UCSD-AML1 (cell line): ENCODE measurements around the gene ZNF581.

Source experiments
- DNase-seq: peaks from one replicate; lab custom pipeline; 2025; ENCODE audit not compliant: unreplicated experiment; lab: John Stamatoyannopoulos, UW

The ZNF581 gene

DNA sequence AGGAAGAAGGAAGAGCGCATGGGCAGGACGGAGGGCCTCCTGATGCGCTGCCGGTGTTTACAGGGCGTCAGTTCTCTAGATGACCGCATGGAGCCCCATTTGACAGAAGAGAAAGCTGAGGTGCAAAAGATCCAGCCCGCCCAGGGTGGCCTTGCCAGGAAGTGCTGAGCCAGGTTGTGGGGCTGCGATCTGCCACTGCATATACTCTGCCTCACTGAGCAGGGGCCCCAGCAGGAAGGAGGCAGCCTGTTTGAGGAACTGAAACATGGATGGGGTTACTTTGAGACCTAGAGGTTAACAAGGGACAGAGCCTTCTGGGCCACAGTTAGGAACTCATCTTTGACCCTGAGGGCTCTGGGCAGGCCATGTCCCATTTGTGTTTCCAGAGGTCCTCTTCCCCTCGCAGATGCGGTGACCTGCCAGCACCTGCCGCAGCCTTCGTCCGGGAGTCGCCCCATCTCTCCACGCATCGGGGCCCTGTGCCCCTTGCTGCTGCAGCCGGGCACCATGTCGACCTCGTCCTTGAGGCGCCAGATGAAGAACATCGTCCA lies 34.7 kb downstream of the ZNF581 start:
- peak; percentile 38 for DNase-seq

DNA sequence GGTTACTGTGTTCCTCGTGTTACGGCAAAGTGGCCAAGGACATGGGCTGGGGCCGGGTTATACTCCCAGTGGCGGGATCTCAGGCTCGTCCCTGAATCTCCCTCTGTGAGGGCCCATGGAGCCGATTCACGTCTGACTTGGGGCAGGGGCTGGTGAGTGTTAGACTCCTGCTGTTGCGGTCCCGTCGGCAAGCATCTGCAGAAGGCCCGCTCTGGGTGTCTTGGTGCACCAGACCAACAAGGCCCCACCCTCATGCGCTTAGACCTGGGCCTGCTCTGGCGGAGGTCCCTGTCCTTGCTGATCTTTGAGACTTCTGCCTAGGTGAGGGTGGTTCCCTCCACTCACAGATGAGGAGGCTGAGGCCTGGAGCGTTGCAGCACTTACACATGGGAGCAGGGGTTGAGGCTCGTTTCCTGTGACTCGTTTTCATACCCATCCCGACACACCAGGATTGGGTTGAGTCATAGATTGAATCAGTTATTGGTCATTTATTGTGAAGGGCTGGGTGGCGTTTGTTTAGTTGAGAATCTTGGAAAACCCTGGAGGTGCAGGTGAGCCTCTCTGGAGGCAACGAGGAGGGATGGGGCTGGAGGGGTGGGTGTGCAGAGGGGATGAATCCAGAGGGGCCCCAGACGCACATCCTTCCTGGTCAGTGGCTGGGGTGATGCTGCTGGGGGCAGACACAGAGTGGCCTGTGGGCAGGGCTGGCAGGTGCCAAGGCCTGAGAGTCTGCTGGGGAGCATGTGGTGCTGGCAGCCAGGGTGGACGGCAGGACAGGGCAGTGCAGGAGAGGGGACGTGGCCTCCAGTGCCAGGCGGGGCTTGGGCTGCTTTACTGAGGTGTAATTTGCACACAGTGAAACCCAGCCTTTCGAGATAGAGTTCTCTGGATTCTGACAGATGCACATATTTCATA lies 36.2 kb downstream of the ZNF581 start:
- DNase-seq, result no peak

DNA sequence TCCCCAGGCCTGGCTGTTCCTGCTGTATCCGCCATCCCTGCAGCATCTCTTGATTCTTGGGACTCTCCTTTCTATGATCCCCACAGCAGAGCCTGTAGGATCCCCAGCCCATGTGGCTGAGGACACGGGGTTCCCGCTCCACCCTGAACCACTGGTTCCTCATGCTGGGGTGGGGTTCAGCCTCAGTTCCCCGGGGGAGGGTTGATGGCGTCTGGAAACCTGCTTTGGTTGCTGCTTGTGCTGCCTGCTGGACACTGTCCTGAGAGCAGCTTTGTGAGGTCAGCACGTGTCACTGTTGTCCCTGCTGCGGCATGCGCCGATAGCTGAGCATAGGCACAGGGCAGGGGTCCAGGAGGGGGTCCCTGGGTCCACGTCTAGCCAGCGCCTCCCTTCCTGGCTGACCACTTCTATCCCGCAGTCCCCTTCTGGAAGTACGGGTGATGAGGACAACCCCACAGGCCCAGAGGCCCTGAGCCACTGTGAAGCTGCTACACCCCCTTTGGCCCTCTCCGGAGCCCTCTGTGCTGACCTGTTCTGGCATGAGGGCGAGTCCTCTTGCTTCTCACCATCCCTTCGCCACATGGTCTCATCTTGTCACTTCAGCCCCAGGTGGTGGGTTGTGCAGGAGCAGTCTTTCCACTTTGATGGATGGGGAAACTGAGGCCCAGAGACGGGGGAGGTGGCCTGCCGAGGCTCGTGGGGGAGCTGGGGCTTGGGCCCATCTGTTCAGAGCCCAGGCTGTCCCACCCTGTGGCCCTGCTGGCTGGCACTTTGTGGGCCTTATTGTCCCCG lies 37.1 kb downstream of the ZNF581 start:
- DNase-seq, result no peak

DNA sequence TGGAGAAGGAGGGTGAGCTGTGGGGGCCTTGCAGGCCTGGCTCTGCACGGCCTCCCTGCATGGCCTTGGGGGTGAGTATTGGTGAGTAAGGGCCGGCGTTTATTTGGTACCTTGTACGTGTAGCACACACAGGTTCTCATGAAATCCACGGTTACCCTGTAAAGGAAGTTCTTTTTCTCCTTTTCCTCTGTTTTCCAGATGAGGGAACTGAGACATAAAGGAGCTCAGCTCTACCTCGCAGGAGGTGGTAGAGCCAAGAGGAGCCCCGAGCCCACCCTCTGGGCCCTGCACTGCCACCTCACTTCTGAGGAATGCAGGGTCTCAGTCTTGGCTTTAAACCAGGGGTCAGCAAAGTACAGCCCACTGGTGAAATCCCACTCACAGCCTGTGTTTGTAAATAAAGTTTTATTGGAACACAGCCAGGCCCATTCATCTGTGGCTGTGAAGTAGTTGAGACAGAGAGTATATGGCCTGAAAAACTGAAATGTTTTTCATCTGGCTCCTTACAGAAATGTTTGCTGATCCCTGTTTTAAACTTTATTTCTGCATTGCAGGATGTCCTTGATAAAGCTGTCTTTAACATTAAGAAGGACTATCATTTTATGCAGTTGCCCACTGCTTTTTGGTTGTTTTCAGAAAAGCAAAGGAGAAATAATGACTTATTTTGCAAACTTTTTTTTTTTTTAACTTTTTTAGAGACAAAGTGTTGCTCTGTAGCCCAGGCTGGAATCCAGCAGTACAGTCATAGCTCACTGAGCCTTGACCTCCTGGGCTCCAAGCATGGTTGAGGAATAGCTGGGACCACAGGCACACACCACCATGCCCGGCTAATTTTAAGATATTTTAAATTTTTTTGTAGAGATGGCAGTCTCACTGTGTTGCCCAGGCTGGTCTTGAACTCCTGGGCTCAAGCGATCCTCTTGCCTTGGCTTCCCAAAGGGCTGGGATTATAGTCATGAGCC lies 38.0 kb downstream of the ZNF581 start:
- DNase-seq, result no peak

DNA sequence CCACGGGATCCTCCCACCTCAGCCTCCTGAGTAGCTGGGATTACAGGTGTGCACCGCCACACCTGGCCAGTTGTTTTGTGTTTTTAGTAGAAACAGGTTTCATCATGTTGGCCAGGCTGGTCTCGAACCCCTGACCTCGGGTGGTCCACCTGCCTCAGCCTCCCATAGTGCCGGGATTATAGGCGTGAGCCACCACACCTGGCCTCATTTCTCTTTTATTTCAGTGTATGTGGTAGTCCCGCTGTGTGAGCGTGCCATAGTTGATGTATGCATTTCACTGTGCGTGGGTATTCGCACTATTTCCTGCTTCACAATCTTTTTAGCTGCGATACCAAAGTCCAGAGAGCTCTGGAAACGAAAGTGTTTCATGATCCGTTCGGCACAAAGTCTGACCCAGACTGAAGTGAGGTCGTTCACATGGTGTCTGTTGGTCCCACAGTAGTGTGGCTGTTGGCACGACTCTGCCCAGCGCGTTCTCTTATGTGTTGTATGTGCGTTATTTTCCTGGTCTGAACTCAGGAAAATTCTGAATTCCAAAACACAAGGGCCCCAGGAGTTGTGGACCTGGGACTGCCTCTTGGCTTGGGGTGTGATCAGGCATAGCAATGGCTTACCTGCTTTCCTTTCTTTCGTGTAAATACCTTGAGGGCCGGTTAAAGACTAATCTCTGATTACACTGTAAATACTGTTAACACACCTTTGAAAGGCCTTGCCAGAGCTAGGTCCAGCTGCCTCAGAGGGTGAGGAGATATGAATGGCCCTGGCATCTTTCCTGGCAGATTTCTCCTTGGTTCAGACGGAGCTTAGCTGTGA lies 40.2 kb downstream of the ZNF581 start:
- no peak for DNase-seq

DNA sequence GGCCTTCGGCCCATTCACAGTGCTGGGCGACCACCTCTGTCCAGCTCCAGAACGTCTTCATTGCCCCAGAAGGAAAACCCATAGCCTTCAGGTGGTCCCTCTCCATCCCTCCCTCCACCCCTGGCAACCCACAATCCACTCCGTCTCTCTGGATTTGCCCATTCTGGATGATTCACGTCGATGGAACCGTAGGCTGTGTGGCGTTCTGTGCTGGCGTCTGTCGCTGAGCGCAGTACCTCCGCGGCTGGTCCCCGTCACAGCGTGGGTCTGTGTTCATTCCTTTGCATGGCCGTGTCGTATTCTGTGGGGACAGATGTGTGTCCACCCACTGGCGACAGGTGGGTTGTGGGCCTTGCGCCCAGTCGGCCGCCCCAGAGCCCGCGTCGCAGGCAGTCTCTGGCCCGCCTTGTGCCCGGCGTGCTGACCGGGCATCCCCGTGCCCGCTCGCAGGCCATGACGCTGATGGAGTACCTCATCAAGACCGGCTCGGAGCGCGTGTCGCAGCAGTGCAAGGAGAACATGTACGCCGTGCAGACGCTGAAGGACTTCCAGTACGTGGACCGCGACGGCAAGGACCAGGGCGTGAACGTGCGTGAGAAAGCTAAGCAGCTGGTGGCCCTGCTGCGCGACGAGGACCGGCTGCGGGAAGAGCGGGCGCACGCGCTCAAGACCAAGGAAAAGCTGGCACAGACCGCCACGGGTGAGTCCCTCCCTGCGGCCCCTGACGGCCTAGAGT lies 41.7 kb downstream of the ZNF581 start:
- DNase-seq, result no peak

DNA sequence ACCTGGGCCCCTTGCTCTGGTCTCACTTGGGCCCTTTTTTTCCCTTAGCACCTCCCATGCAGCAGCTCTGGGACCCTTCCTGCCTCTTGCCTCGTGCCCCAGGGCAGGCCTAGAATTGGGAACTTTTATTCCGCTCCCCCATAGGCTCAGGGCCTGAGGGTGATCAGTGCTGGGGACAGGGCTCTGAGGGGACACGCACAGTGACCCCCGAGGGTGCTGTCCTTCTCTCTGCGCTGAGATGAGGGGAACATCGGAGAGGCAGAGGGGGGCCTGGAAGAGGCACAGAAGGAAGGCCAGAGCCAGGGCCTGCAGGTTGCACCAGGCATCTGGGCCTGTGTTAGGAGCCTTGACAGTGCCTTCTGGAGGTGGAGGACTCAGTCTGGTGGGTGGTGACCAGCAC lies 42.3 kb downstream of the ZNF581 start:
- DNase-seq, result no peak

DNA sequence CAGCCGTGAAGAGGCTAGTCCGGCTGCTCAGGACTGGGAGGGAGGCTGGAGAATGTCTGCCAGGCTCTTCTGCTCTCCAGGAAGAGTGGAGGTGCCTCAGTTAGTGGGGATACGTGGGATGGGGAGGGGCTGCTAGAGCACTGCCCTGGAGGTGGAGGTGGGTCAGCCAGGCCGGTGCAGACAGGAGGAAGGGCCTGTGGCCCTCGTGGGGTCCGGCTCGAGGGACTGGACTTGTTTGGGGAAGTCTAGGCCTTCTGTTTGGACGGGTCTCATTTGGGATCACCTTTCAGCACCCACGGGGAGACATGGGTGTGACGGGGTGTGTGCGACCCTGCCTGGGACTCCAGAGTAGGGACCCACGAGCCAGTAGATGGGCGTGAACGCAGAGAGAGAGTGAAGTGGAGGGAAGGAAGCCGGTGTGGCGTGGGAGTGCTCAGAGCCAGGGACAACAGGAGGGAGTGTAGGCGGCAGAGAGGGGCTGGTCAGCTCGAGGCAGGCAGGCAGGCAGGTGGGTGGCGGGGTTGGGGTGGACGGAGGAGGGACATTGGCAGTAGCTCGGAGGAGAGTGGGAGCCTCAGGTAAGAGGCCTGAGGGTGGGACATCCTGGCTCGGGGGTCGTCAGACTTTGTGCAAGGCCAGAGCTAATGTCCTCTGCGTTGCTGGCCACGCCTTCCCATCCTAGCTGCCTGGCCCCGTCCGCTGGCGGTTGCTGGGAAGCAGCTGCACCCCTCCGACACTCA lies 43.0 kb downstream of the ZNF581 start:
- DNase-seq, result no peak

DNA sequence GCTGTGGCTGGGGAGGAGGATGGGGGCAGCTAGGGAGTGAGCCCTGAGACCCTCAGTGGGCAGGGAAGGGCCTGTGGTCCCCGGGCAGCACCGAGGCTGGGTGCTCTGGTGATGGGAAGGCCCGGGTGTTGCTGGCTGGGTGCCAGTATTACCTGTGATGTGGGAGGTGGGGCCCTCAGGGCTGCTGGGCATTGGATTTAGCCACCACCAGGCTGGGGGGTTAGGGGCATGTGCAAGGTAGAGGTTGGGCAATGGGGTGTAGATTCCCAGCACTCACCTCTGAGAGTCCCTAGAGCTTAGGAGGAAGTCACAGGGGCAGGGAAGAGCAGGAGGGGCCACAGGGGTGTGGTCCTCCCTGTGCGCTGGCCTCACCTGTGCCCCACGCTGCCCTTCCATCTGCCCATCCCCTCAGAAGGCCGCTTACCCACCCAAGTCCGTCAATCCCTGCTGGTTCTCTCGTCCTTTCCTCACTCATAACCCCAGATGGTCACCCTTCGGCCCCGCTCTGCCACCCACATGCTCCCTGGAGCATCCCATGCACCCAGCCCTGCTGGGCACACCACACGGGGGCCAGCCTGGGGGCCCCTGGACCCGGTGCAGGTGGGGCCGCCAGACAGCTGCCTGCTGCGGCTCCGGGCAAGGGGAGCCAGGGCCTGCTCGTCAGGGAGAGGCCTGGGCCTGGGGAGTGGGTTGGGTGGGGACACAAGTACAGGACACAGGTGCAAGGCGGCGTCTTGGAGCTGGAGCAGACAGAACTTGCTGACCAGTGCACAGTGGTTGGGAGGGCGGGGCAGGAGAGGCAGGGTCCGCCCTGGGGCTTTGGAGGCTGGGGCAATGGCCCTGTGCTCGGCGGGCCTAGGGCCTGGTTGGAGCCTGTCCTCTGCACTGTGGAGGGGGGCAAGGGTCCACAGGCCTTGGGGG lies 44.1 kb downstream of the ZNF581 start:
- no peak for DNase-seq

DNA sequence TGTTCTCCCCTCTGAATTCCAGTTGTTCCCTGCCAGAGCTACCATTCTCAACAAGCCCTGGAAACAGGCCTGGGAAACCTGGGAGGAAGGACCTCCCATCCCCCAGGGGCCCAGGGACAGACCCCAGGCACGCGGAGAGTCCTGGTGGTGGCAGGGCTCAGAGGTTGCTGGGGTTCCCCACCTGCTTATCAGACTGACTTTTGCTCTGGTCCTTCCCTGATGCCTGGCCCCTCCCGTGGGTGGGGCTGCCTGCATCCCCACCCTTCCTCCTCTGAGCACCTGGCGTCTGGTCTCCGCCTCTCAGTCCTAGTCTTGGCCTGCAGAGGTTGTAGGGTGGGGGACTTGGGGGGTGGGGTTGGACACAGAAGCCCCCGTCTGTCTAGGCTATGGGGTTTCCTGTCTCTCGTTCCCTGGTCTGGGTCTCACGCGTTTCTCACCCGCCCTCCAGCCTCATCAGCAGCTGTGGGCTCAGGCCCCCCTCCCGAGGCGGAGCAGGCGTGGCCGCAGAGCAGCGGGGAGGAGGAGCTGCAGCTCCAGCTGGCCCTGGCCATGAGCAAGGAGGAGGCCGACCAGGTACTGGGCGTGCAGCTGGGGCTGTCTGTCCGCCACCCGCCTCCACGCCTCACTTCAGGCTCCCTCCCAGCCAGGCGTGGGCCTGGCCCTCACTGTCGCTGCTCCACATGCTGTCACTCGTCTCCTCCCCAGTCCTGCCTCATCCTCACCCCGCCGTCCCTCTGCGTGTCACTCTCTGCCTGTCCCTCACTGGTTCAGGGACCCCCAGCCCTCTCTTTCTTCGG lies 45.2 kb downstream of the ZNF581 start:
- DNase-seq, result no peak

DNA sequence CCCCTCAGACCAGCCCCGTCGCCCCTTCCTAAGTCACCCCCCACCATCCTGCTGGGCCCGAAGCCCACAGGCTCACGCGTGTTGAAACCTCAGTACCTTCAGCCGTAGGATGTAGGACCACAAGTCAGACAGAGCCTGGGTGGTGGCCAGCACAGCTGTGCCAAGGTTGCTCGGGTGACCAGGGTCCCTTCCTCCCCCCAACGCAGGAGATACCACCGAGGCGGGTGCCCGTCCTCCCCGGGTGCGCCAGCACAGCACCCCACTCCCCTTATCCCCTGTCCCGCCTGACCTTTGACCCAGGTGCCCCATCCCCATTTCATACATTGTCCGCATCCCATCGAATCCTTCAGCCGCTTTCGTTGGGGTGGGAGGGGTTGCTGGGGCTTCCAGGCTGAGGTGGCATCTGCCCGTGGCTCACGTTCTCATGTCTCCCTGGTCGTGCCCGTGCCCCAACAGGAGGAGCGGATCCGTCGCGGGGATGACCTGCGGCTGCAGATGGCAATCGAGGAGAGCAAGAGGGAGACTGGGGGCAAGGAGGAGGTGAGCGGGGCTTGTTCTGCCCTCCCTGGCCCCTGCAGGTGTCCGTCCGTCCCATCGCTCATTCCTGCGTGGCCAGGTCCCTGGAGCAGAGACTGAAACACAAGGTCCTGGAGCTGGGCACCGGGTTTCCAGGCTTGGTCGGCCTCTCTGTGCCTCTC lies 46.1 kb downstream of the ZNF581 start:
- DNase-seq, result no peak

DNA sequence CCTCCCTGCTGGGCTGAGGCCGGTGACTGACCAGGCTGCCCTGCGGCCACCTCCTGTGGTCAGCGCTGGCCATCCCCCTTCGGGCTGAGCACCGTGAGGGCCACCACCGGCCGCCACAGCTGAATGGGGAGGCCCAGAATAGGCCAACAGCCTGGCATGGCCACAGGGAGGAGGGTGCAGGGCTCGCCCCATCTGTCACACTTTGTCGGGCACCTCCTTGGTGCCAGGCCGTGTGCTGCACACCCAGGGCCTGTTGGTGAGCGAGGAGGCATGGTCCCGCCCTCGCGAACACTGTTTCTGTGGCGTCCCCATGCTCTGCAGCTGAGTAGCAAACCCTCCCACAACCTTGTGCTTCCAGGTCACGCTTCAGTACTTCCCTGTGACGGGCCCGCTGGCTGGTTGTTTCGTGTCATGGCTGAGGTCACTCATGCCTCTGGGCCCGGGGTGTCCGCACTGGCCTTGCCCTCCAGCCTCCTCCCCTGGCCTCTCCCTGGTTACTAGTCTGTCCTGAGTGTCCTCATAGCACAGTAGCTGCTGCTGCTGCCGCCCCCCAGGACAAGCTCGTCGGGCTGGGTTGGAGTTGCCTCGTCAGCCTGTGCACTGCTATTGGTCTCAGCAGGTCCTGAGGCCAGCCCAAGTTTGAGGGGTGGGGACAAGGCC lies 46.8 kb downstream of the ZNF581 start:
- no peak for DNase-seq

DNA sequence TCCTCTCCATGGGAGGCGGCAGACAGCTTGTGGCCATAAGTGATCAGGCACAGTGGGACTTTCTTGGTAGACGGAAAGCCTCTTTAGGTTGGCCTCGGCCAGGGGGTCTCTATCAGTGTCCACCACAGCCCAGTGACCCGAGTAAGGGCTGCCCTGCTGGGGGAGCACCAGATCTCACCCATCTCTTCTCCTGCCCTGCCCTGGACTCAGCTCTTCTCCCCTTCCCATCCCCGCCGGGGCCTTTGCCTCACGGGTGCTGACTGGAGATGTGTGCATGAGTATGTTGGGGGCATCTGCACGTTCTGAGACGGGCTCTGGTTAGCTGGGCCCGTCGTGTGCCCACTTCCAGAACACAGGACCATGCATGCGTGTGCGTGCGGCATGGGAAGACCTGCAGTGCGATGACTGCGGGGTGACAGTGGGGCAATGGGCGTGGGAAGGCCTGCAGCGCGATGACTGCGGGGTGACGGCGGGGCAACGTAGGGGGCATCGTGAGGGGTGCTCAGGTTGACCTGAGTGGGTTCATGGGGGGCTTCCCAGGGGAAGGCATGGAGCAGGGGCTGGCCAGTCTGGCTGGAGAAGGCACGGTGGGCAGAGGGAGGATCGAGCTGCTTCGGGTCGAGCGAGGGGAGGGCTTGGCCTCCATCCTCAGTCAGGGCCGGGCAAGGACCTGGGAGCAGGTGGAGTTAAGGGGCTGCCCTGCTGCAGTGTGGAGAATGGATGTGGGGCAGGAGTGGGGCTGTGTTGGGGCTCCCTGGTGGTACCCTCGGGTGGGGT lies 47.5 kb downstream of the ZNF581 start:
- DNase-seq, result no peak

DNA sequence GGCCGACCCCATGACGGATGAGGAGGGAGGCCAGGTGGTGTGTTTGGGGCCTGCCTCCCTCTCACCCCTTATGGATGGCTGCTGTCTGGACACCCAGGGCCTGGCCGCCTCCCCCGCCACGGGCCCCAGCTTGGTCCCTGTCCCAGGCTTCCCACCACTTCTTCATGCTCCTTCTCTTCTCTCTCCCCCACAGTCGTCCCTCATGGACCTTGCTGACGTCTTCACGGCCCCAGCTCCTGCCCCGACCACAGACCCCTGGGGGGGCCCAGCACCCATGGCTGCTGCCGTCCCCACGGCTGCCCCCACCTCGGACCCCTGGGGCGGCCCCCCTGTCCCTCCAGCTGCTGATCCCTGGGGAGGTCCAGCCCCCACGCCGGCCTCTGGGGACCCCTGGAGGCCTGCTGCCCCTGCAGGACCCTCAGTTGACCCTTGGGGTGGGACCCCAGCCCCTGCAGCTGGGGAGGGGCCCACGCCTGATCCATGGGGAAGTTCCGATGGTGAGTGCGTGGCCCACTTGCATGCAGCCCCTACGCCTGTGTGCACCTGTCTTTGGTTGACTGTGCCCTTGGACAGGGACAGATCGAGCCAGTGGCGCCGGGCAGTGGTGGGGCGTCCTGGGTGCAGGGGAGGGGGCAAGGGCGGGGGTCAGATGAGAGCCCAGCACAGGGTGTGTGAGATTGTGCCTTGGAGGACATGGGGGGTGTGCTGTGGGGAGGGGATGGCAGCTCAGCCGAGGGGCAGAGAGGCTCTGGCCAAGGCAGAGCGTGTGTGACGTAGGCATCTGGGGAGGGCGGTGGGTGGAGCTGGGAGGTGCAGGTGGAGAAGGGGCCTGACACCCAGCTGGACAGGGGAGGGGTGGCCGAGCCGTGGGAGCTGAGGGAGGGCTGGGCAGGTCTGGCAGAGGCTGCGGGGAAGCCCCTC lies 48.4 kb downstream of the ZNF581 start:
- DNase-seq, result no peak
